ENCODE results near the gene KIF13A.

KIF13A gene

DNA sequence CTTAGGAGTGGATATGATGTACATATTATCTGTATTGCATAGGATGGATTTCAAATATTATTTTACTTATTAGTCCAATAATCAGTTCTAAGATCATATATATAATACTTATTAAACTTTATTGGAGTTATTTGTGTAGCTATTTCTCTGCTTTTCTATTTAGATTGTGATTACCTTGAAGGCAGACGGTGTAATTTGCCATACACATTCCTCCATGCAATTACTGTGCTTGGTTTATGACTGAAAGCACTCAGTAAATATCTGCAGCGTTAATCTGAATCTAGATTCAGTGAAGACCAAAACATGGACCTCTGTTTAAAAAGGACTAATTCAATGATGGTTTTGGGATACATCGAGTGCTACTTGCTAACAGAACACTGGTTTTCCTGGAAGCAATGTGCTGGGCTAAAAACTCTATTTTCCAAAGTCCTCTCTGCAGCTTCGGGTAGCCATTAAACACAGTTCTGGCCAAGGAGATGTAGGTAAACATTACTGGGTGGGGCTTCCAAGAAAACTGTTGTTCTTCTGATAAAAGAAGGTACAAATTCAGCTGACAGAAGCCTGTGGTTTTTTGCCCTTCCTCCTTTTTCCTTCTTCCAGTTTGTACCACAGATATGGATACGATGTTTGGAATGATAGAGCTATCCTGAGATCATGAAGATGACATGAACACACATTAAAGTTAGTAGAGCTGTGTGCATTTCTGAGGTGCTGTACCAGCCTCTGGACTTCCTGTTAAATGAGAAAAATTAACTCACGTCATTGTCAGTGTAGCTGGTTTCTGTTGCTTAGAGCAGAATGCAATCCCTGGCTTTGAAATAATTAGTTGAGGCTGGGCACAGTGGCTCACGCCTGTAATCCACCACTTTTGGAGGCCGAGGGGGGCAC is 144.3 kb downstream of the KIF13A start:
- peak; percentile 92 for DNase-seq

DNA sequence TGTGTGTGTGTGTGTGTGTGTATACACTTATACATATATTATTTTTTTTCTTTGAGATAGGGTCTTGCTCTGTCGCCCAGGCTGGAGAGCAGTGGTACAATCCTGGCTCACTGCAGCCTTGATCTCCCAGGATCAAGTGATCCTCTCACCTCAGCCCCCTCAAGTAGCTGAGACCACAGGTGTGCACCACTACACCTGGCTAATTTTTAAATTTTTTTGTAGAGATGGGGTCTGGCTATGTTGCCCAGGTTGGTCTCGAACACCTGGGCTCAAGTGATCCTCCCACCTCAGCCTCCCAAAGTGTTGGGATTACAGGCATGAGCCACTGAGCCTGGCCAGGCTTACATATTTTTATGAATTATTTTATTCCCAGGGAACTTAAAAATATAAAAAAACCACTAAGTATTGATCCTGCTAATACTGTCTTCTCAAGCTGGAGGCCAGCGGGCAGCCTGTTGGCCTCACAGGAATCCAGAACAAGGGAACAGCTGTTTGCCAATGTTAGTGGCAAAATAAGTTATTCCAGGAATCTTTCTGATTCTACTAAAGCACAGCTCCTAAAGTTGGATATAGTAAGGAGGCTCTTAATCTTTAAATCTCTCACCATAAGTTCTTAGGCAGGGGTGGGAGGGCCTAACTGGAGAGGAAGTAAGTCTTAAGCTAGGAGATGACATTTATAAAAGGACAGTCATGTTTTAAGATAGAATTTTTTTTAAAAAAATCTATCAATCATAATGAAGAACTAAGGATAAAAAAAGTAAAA is 145.2 kb downstream of the KIF13A start:
- peak; percentile 92 for DNase-seq

DNA sequence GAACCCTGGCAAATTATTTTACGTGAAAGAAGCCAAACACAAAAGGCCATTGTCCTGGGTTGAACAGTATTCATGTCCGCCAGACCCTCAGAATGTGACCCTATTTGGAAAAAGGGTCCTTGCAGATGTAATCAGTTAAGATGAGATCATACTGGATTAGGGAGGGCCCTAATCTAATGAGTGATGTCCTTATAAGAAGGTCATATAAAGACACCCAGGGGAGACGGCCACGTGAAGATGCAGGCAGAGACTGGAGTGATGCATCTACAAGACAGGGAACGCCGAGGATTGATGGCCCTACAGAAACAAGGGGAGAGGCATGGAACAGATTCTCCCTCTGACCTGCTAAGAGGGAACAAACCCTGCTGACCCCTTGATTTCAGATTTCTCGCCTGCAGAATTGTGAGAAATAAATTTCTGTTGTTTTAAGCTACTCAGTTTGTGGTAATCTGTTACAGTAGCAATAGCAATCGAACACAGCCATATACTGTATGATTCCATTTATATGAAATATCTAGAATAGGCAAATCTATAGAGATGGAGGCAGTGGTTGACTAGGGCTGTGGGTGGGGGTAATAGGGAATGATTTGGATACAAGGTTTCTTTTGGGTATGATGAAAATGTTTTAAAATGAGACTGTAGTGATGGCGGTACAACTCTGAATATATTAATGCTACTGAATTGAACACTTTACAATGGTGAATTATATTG is 147.8 kb downstream of the KIF13A start:
- no peak for DNase-seq

DNA sequence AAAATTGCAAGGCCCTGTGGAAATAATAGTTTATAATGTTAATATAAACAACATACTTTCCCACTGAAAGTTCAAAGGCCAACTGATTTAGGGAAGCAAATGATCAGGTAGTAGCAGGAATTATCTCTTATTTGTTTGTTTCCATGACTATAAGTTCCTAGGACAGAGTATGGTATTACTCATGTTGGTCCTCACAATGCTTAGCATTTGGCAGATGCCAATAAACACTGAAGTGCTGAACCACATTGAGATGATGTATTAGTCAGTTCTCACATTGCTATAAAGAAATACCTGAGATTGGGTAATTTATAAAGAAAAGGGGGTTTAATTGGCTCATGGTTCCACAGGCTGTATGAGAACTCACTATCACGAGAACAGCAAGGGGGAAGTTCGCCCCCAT is 151.1 kb downstream of the KIF13A start:
- DNase-seq, result no peak

DNA sequence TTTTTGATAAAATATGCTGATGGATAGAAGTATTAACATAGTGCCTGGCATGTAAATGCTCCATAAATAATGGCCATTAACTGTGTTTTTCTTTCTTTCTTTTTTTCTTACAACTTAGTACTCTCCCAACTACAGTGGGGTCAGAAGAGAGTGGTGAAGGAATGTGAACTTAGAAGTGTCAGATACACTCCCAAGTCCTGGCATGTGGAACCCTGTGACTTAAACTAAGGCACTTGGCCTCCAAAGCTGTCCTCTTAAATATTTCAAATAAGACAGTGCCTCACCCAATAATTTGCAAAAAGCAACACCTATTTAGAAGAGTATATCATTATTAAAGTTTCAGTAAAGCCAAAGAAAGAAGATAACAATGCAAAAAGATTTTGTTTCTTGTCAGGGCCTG is 151.7 kb downstream of the KIF13A start:
- no peak for DNase-seq

DNA sequence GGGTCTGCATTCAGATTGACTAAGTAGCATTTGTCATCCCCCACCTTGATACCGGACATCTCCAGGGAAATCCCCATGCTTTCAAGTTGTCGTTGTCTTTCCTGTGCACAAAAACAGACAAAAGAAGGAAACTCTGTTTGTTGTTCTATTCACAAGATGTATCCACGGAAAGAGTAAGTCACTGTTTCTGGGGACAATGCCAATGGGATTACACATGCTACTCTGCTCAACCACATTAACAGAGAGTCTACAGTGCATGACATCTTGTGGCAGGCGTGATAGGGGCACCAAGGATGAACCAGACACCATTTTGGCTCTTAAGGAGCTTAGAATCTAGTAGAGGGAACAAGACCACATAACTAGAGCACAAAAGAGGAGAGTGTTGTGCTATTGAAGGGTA is 156.3 kb downstream of the KIF13A start:
- DNase-seq, result no peak

DNA sequence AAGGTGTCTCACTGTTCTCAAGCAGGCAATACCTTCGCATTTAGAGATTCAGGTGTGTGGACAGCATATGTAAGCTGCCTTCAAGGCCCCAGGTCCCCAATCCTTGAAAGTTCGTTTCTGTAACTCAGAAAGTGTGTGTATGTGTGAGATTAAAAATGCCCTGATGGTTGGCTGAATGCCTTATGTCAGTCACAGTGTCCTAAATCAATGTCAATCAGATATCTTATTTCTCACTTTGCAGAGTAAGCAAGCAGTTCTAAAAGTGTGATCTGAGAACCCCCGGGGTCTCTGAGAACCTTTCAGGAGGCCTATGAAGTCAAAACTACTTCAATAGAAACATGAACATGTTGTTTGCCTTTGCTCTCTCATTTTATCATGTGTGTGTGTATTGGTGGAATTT is 157.5 kb downstream of the KIF13A start:
- DNase-seq, result no peak

DNA sequence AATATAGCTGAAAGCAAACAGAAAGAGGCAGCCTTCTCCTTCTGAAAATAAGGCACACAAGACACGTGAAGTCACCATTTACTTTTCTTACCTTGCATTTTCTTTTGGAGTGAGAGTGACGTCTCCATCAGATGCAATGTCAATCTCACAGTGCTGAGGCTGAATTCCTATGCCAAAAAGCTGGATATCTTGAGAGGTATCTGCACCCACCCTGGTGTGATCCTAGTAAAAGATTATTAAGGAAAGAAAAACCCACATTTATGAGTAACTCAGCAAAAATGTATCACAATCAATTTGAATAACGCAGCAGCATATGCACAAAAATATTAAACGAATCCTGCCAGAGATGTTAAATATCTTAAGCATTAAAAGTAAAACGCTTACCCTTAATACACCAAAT is 159.3 kb downstream of the KIF13A start:
- DNase-seq, result no peak

DNA sequence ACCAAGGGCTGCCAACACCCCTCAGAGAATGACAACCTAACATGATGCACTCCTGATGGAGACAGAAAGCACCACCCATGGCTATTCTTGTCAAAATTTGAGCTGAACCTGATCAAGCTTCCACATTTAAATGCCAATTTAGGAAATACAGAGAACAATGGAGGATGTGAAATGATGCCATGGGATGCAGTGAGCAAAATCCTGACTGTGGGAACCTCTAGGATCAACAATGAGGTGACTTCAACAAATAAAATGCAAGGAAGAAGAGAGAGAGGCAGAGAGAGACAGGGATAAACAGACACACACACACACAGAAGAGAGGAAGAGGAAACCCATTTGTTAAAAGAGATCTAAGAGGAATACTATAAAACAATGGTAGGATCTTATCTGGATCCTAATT is 161.1 kb downstream of the KIF13A start:
- no peak for DNase-seq

DNA sequence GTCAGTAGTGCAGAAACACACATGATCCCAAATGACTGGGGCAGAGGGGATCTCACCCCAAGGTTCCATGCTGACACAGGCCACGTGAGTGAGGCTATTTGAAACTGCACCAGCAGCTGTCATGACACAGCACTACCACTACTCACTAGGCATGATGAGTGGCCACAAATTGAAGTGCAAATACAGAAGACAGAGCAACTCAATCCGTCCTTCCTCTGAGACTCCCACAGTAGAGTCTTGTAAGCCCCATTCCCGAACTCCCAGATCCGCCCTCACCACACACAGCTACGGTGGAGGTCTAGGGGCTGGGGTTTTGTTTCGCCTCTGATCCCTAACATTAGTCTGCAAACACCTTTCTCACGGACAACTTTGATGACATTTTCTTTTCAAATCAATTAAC is 167.4 kb downstream of the KIF13A start:
- peak; percentile 83 for DNase-seq

DNA sequence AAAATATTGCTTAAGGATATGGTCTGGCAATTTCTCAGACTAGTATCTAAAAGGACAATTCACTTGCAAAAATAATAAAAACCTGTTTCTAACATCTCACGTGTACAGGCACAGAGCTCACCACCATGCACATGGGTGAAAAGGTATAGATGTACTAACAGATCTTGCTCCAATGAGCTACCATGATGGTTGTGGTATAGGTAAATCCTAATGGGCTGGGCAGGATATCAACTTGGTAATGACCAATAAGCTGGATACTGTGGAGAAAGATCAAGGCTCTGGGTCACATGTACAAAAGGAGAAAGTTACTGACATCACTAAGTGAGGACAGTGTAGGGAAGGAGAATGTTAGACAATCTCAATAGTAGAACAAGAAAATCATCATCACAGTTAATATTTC is 169.7 kb downstream of the KIF13A start:
- DNase-seq, result no peak

DNA sequence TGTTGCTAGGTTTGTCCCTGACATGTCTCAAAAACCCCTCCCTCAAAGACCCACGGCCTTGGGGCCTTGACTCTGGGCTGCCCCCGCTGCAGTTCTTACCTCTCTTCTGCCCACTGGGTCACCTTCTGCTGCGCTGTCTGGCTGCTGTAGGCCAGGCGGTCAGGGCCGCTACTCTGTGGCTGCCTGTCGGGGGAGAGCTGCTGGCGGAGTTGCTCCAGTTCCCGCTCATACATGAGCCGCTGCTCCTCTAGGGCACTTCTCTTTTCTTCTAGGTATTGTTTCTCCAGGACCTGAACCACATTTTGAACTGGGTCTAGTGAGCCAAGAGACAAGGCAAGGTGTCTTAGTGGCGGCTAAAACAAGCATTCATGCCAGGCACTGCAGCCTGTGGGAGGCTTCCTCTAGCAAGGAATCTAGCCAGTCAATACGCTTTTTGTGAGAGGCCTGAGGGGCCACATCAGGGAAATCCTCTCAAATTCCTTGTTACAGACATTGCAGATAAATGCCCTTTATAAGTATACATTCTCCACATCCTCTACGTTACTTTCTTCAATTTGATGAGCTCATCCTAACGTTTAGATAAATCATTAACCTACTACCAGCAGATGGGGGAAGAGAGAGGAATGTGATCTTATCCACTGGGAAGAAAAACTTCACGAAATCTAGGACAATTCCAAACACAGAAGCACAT is 170.4 kb downstream of the KIF13A start:
- no peak for DNase-seq

DNA sequence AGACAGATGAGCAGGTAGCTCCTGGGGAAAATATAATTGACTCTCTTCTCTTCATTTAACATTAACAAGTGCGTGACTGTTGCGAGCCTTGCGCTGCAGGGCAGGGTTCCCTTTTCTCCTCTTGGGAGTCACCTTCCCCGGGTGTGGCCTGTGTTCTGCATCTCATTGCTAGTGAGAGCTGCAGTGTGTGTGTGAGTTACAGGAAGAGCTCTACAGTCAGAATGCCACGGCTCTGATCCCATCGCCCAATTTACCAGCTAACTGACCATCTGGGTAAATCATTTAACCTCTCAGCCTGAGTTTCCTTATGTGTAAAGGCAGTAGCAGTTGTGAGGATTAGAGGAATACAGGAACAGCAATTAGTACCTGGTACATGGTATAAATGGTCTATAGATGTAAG is 173.9 kb downstream of the KIF13A start:
- DNase-seq, result no peak

DNA sequence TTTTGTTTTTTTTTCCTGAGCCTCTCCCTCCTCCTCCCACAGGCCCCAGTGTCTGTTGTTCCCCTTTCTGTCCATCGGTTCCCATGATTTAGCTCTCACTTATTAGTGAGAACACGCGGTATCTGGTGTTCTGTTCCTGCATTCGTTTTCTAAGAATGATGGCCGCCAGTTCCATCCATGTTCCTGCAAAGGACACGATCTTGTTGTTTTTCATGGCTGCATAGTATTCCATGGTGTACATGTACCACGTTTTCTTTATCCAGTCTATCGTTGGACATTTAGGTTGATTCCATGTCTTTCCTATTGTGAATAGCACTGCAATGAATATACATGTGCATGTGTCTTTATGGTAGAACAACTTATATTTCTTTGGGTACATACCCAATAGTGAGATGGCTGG is 175.1 kb downstream of the KIF13A start:
- no peak for DNase-seq

DNA sequence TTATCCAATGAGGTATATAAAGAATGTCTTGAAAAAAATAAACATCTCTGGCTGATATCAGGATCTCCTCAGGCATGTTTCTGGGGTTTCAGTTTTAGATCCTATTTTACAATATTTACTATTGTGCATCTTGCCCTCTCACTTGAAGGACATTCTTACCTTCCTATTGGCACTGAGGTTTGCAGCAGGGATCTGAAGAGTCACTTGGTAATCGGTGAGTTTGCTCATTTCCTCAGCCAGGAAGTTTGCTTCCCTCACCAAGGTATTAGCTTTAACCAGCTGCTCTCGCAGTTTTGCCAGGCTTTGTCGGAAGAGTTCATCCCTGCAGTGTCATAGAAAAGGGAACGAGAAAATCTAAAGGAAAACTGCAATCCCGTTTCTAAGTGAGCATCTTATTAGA is 178.8 kb downstream of the KIF13A start:
- DNase-seq, result no peak

DNA sequence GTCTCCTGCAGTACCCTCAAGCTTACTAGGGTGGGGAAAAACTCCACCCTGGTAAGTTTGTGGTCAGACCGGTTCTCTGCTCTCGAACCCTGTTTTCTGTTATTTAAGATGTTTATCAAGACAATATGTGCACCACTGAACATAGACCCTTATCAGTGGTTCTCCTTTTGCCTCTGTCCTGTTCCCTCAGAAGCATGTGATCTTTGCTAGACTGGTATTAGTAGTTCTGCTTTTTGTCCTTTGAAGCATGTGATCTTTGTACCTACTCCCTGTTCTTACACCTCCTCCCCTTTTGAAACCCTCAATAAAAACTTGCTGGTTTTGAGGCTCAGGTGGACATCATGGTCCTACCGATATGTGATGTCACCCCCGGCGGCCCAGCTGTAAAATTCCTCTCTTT is 180.0 kb downstream of the KIF13A start:
- peak; percentile 88 for DNase-seq

DNA sequence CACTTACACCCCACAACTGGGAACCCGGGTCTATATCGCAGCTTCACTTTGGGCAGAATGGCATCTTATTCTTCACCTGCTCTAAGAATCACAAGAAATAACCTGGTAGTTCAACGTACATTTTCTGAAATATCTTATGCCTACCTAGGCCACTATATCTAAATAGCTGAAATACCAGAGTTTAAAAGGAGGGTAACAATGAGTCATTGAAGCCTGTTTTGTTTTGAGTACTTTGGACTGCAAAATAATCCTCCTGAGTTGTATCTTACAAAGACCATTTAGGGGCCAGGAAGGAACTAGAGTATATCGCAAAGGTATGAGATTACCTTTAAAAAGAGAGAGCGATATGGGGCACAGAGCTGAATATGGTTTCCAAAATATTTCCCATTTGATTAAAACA is 184.0 kb downstream of the KIF13A start:
- no peak for DNase-seq

DNA sequence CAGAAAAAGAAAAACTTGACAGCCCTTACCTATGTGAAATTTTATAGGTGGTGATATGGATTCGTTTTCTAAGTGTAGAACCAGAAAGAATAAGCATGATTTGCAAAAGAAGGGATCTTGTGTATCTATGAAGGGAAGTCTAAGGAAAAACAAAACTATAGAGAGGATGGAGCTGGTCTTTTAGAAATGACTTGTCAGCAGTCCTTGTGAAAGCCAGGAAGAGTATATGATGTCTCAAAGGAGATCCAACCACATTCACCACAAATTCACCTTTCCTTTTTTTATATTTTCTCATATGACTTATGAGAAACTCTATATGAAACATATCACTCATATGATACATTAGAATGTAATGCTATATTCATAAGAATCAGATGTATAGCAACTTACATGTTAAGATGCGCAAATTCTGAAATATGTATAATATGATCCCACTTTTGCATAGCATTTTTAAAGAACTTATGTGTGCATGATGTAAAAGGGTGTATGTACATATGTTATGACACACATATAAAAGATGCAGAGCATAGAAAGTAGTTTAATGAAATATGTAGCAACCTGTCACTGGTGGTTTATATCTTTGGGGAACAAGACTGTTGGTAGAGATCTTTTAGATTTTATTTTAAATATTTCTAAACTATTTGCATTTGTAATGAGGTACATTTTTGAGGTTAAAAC is 188.8 kb downstream of the KIF13A start:
- no peak for DNase-seq

DNA sequence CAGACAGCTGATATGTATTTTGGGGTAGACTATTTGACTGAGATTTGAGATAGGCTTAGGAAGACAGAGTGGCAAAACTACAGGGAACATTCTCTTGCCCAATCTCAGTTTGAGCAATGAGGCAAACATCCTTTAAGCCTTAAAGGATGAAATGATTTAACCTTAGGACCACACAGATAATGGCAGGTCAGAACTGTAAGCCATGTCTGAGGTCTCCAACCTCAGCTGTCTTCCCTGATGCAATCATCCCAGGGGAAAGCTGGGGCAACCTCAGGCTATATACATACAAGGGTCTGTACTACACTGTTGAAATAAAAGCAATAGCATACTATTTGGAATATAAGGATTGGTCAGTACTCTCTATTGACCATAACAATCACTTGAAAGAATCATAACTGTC is 196.9 kb downstream of the KIF13A start:
- no peak for DNase-seq

DNA sequence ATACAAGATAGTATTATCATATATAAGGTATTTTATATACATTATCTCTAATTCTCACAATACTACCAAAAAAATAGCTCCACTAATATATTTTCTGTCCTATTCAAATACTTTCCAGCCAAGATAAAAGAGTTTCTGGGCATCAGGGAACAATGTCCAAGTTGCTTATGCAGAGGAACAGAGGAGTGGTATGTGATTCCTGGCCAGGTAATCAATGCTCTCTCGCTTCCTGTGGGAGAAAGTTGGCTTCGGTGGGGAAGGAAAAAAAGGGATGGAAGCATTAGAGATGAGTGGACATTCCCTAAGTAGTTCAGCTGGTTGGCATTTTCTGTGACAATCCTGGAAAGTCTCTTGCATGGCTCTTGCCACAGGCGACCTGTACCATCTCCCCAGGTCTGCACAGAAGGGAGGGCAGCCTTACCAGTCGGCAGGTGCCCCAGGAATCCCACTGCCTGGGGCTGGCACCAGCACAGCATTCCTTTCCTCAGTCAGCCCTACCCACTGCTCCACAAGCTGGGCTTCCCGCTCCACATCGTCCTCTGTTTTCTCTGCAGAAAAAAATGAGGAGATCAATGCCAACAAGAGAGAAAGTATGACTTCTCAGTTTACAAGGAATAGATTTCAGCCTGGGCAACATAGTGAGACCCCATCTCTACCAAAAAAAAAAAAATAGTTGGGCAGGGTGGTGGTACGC is 202.2 kb downstream of the KIF13A start:
- no peak for DNase-seq

DNA sequence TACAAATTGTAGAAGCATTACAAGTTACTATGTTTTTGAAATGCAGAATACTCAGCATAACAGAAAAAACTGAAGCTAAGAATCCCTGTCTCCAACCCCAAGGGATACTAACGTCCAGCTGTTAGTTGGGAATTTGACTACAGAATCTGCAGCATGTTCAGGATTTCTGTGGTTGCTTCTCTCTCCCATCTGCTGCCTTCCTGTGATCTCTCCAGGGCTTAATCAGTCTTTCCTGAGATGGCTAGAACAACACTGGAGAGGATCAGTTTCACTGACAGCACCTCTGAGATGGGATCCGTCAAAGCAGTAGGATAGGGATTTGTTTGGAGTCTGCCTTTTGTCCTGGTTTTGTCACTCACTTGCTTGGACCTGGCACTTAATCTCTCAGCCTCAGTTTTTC is 207.4 kb downstream of the KIF13A start:
- no peak for DNase-seq

DNA sequence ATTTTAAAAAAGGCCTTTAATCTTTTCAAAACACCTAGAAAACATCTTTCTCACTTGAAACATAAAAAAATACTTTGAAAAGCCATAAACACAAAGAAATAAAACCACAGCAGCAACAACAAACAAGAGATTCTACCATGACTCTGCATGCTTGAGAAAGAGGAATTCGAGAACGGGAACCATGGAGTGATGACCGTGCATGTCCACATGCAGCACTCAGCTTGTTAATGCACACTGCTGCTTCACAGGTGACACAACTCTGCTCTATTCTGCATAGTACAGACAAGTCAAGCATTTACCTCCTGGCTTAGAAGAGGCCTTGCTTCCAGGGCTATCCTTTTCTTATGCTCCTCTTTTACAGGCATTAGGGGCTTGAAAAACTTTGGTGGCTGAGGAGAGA is 215.8 kb downstream of the KIF13A start:
- DNase-seq, result no peak

All from OCI-M1 (cell line).